A172 (cell line): ENCODE results near the gene CDC45. TPM values are rescaled to one million over a fixed set of nuclear protein-coding genes. Genes with fewer than 3 reads are reported as not detected.

Experiments
- DNase-seq: peaks from one replicate; pipeline ENCODE4 v3.0.0-alpha.2; 2015; ENCODE audit warnings: low spot score
- total RNA-seq: library from RNA; depleted of rRNA; stranded (reverse); fragments of >200 nt; shearing (Covaris generic); gene quantifications from 2 replicates; pipeline ENCODE4 v1.2.3, GENCODE V29; 2014

CDC45 gene
- total RNA-seq, 1 experiment from 2014 or later: 45.7 TPM

DNA sequence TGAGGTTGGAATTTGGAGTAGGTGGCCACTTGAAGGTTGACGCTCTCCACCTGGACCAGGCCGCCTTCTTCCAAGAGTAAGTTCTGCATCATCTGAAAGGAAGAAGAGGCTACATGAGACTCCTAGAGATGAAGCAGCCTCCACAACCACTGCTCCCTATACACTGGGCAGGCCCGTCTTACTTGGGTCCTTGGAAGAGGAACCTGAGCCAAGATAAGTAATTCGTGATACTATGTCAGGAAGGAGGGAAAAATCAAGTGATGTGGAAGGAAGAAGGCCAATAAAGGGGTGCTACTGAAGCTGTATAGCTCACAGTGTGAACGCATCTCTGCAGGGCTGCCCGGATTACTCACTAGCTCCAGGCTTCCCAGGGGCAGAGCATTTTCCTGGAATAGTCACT, 11.8 kb upstream of the CDC45 start:
- DNase-seq: no peak

DNA sequence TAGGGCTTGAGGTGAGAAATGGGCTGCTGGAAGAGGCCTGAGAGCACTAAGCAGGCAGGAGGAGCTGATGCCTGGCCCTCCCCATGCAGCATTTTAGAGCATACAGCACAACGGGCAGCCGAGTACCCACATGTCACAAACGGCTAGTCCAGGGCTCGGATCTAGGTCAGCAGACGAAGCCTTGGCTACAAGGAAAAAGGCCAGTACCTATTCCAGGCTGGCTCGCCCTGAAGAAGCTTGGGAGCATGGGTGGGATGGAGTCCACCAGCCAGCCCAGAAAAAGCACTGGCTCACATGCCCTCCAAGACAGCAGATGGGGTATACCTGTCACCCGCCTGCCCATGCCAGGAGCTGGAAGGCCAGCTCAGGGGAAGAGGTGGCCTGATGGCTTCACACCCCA, 10.3 kb upstream of the CDC45 start:
- no peak for DNase-seq

GRCh38 chr22:19470010-19470409, 9.7 kb upstream of the CDC45 start:
- no peak for DNase-seq

- no peak for DNase-seq
These were observed 8.1 kb upstream of the CDC45 start for GRCh38 chr22:19471572-19471971.

DNA sequence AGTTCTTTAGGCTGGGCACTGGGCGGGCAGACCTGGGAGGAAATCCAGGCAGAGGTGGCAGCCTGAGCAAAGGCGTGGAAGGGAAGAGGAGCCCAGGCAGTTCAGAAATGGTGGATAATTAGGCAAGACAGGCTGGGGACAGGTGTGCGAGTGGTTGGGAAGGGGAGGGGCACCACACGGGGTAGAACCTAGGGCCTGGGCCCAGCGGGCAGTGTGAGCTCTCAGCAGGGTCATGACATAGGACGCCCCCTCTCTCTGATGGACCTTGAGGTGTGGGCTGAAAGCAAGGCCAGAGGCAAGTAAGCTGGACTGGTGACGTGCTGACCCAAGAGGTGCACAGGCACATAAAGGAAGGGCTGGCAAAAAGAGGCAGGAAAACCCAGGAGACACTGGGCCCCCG, 7.5 kb upstream of the CDC45 start:
- no peak for DNase-seq

DNA sequence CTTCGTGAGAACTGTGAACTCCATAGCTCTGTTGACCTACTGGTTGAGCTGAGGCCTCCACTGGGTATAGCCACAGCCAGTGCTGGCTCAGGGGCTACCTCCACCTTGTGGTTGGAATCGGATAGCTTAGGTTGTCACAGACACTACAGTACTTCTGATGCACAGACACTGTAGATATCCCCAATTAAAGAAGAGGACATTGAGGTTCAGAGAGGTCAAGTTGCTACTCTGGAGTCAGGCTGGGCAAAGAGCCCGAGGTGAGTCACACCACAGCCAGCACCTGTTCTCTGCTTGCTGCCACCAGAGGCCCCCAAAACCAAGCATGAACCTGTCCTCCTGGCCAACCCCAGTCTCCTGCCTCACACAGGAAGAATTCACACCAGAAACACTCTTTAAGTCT, 6.1 kb upstream of the CDC45 start:
- peak; percentile 29 for DNase-seq

DNA sequence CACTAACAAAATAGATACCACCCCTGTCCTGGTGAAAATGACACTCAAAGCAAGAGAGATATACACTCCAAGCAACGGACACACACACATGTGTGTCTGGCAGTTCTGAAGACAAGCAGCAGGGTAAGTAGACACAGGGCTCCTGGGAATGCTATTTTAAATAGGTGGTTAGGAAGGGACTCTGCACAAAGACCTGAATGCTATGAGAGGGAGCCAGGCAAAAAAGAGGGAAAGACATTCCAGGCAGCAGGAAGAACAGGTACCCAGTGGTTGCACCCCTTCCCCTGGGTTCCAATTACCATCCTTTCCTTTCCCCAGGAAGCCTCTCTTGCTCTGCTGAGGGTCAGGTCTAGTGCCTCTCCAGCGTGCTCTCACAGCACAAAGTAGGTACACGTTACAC, 3.7 kb upstream of the CDC45 start:
- no peak for DNase-seq

DNA sequence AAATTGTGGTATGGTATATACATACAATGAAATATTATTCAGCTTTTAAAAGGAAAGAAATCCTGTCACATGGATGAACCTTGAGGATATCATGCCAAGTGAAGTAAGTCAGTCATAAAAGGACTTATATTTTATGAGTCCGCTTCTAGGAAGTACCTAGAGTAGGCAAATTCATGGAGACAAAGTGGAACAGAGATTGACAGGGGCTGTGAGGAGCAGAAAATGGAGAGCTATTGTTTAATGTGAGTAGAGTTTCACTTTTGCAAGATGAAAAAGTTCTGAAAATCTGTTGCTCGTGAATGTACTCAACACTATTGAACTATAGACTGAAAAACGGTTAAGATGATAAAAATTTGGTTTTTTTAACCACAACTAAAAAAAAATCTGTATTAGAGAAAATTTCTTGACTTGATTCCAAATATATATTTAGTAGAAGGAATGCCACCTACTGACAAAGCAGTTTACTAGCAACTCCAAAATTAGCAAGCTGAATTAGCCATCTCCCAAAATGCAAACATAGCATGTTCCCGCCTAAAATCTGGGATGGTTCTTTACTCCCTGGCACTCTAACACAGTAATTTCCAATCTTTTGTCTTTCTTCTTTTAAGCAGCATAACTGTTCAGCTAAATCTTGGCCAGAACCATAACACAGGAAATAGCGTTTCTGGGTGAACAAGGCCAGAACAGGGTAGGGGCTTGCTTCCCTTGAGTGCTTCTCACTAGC, 2.2 kb upstream of the CDC45 start:
- DNase-seq: no peak

GRCh38 chr22:19478045-19478900, 1.4 kb upstream of the CDC45 start:
- no peak for DNase-seq

GRCh38 chr22:19478901-19479354, 792 bp upstream of the CDC45 start, which contains the start of gene UFD1:
UFD1 (minus strand) TSS chr22:19479193; CDS start chr22:19479085, 108 bp downstream.
- peak; percentile 49 for DNase-seq

- DNase-seq: no peak
These were observed 451 bp downstream of the CDC45 start for GRCh38 chr22:19480173-19480568.

DNA sequence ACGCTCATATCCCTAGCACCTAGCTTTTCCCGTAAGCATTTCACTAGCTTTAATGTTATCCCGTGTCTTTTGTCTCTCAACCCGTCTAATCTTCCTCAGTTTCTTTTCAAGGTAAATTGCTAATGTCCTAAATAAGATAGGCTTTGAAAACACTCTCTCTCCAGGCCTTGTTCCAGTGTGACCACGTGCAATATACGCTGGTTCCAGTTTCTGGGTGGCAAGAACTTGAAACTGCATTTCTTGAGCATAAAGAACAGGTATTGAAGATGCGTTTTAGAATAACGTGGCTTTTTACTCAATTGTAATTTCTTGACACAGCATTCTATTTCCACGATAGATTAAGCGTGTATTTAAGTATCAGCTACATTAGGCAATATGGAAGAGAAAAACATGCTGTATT, 1.1 kb downstream of the CDC45 start:
- DNase-seq: no peak

- no peak for DNase-seq
These were observed 2.6 kb downstream of the CDC45 start for GRCh38 chr22:19482297-19482696.

DNA sequence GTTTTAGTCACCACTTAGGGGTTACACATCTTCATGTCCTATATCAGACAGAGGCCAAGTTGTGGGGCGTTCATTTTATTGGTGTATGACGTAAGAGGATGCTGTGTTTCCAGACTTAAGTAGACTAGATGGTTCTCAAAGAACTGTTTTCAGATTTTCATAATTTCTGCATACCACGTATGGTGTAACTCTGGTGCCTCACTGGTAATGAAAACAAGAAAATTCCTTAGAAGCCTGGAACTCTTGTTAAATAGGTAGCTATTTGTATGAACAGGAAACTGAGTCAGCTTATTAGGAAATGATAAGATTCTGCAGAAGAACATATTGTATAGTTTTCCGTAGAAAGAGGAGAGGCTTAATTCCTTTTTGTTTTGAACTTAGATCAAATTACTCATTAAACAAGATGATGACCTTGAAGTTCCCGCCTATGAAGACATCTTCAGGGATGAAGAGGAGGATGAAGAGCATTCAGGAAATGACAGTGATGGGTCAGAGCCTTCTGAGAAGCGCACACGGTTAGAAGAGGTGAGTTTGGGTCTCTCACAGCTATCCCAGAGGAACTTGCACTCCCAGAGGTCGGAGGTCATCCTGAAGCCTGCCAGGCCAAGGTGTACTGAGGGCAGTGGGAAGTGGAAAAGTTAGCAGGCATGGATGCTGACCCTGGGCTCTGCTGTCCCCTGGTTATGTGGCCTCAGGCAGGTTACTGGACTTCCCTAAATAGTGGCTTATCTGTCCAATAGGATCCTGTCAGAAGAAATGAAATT, 3.9 kb downstream of the CDC45 start:
- no peak for DNase-seq

- no peak for DNase-seq
These were observed 8.6 kb downstream of the CDC45 start for GRCh38 chr22:19488285-19488684.

DNA sequence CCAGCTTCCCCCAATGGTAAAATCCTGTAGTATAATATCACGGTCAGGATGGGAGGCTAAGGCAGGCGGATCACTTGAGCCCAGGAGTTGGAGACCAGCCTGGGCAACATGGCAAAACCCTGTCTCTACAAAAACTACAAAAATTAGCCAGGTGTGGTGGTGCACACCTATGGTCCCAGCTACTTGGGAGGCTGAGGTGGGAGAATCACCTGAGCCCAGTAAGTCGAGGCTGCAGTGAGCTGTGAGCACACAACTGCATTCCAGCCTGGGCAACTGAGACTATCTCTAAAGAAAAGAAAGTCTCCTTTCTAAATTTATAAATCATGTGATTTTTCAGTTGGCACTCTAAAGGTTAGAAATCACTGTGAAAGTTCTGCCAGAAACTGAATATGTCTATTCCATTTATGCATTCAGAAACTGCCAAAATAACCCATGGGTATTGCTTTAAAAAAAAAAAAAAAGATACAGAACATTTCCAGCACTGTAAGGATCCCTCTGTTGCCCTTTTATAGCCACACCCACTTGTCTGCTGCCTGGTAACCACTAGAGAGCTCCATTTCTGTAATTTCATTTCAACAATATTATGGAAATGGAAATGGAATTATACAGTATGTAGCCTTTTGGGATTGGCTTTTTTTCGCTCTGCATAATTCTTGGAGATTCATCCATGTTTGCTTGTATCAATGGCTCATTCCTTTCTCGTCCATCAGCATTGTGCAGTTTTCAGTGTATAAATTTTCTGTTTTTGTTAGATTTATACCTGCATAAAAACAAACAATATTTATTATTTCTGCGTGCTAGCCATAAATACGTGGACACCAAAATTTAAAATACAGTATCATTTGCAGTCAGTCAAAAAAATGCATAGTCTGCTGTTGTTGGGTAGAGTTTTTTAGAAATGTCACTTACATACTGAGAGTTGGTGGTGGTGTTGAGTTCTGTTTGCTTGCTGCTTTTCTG, 9.4 kb downstream of the CDC45 start:
- DNase-seq: no peak

- DNase-seq: no peak
These were observed 11.0 kb downstream of the CDC45 start for GRCh38 chr22:19490628-19491230.

DNA sequence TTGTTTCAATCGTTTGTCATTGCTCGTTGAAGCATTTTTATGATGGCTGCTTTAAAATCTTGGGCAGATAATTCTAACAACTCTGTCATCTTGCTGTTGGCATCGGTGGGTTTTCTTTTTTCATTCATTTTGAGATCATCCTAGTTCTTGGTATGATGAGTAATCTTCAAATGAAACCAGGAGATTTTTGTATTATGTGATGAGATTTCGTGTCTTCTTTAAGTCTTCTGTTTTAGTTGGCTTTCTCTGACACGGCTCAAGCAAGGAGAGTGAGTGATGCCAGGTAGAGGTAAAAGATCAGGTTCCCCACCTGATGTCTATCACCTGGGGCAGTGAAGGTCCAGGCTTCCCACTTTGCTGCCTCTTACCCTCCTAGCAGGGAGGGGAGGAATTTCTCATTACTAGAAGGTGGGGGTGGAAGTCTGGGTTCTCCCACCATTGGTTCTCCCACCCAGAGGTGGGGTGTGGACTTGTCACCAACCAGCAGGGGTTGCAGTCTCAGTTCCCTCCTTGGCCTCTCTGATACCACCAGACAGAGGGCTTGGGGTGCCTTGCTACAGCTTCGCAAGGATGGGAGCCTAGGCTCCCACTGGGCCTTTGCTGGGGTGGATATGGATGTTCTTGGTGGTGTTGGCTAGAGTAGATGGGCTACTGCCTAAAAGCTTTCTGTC, 12.9 kb downstream of the CDC45 start:
- no peak for DNase-seq

- DNase-seq: no peak
These were observed 14.4 kb downstream of the CDC45 start for GRCh38 chr22:19494001-19494560.

DNA sequence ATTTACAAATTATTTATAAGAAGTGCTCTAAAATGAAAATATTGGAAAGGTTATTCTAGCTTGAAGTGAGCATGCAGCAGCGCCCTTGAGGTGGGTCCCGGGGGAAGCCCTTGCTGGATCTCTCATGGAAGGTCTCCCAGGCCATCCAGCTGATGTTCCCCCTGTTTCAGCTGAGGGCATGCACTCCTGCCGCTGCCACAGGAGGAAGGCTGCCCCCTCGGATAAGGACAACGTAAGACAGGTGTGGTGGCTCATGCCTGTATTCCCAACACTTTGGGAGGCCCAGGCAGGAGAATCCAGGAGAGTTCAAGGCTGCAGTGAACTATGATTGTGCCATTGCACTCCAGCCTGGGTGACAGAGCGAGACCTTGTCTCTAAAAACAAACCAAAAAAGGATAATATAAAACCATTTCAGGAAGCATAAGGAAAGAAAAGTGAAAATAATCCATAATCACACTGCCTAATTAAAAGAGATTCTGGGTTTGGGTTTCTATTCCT, 15.0 kb downstream of the CDC45 start:
- no peak for DNase-seq
